NB4 (cell line): Measurements from ENCODE around the gene LZTFL1.

Experiments
- DNase-seq: peaks from one replicate; pipeline ENCODE4 v3.0.0; 2010; ENCODE audit warnings: low read depth
- H3K4me3 ChIP-seq: one replicate; pipeline ENCODE4 v1.5.1; 2011; ENCODE audit warnings: mild to moderate bottlenecking, low read depth, low read length, moderate library complexity
- MYC ChIP-seq: IDR thresholded peaks from 2 replicates; pipeline ENCODE4 v1.6.1; 2011; ENCODE audit warnings: low read depth, low read length
- POLR2A ChIP-seq: IDR thresholded peaks from 2 replicates; pipeline ENCODE4 v1.6.1; 2011; ENCODE audit warnings: mild to moderate bottlenecking; ENCODE audit not compliant: insufficient read length; ENCODE audit errors: extremely low read depth
- TF ChIP-seq, protein P1 (sequence below): IDR thresholded peaks from one replicate; pipeline ENCODE4 v1.5.1; 2012; ENCODE audit warnings: low read depth, low read length
- TF ChIP-seq, protein P2 (sequence below): IDR thresholded peaks from 2 replicates; pipeline ENCODE4 v1.6.1; 2011; ENCODE audit warnings: low read depth, low read length

The LZTFL1 gene

DNA sequence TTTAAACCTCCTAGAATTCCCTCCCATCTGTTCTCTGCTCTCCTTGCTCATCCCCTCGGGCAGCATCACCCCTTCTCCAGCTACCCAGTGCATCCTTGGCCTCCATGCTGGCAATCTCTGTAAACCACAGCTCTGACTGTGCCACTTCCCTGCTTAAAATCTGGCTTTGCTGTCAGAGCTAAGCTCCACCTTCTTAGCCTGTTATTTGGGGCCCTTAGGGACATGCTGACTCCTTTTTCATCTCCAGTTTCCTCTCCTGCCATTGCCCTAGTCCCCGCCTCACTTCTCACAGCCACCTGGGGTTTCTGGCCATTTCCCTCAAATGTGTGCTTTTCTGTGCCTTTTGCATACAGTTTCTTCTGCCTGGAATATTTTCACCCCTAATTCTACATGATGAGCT, 51.3 kb downstream of the LZTFL1 start:
- TF ChIP-seq POLR2A (no peak), MYC (no peak)
- TF ChIP-seq, protein P1, sequence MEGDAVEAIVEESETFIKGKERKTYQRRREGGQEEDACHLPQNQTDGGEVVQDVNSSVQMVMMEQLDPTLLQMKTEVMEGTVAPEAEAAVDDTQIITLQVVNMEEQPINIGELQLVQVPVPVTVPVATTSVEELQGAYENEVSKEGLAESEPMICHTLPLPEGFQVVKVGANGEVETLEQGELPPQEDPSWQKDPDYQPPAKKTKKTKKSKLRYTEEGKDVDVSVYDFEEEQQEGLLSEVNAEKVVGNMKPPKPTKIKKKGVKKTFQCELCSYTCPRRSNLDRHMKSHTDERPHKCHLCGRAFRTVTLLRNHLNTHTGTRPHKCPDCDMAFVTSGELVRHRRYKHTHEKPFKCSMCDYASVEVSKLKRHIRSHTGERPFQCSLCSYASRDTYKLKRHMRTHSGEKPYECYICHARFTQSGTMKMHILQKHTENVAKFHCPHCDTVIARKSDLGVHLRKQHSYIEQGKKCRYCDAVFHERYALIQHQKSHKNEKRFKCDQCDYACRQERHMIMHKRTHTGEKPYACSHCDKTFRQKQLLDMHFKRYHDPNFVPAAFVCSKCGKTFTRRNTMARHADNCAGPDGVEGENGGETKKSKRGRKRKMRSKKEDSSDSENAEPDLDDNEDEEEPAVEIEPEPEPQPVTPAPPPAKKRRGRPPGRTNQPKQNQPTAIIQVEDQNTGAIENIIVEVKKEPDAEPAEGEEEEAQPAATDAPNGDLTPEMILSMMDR: no peak
- TF ChIP-seq, protein P2, sequence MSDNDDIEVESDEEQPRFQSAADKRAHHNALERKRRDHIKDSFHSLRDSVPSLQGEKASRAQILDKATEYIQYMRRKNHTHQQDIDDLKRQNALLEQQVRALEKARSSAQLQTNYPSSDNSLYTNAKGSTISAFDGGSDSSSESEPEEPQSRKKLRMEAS: no peak
- H3K4me3 ChIP-seq: no peak overlapping the region
- no peak for DNase-seq

DNA sequence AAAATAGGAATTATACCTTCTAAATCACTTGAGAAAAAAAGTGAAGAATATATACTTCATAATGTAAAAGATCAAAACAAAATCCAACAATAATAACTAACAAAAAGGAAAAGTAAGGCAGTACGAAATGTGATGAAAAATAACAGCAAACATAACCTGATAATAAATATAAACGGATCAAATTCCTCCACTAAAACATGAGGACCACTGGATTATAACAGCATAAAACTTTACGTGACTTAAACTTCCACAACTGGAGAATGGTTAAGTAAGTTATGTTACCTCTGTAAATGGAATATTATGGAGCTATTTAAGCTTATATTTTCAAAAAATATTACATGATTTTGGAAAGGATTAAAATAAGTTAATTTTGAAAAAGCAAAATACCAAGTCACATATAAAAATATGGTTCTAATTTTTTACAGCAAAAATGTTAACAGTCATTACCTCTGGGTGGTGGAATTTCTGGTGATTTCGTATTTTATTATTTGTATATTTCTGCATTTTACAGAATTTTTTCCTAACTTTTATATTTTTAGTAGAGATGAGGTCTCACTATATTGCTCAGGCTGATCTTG, 52.6 kb downstream of the LZTFL1 start:
- DNase-seq: no peak
- TF ChIP-seq, protein P1: no peak
- TF ChIP-seq, protein P2: no peak
- TF ChIP-seq POLR2A: no peak
- TF ChIP-seq MYC: no peak

DNA sequence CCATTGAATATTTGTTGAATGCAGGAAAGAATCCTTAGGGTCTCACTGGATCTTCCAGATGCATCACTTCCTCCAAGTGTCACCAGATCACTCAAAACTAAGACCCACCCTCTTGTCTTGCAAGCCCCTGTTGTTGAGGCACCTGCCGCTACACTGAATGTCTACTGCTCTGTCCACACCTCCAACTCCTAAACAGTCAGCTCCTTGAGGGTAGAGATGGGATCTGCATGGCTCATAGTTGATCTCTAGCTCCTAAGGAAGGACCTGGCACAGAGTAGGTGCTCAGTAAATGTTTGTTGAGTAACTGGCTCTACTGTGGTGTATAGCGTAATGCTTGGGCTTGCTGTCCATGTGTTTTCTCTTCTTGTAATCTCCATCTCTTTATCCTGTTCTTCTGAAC, 54.4 kb downstream of the LZTFL1 start:
- H3K4me3 ChIP-seq: no peak overlapping the region
- DNase-seq: no peak
- no peak for TF ChIP-seq POLR2A
- TF ChIP-seq, protein P2: no peak
- TF ChIP-seq, protein P1: no peak
- TF ChIP-seq MYC: no peak

More for the DNA sequence above, 52.6 kb downstream of the LZTFL1 start:
- no peak overlapping the region for H3K4me3 ChIP-seq

DNA sequence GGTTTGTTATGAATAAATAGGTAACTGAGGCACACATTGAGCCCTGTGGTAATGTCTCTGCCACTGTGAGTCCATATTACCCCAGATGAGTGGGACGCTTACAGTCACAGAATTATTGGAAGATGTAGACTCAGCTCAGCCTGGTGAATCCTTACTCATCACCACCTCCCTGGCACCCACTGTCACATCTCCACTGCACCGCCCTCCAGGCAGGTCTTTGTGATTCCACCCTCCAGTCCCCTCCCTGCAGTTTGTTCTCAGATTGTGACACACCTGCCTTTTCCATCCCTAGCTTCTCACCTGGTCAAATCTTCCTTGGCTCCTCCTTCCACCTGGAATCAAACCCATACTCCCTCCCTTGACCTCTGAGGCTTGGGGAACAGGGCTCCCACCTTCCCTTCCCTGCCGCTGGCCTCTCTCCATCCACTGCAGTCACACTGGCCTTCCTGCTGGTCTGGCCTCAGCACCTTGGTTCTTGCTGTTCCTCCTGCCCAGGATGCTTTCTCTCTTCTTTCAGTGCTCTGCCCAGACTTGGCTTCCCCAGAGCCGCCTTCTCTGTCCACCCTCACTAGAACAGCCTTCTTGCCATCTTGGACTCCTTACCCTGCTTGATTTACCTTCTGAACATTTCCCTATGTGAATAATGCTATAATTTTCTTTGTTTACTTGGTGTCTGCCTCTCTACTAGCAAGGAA, 55.0 kb downstream of the LZTFL1 start:
- DNase-seq: no peak
- H3K4me3 ChIP-seq: no peak overlapping the region
- TF ChIP-seq MYC: no peak
- TF ChIP-seq, protein P2: no peak
- TF ChIP-seq POLR2A: no peak
- TF ChIP-seq, protein P1: no peak

DNA sequence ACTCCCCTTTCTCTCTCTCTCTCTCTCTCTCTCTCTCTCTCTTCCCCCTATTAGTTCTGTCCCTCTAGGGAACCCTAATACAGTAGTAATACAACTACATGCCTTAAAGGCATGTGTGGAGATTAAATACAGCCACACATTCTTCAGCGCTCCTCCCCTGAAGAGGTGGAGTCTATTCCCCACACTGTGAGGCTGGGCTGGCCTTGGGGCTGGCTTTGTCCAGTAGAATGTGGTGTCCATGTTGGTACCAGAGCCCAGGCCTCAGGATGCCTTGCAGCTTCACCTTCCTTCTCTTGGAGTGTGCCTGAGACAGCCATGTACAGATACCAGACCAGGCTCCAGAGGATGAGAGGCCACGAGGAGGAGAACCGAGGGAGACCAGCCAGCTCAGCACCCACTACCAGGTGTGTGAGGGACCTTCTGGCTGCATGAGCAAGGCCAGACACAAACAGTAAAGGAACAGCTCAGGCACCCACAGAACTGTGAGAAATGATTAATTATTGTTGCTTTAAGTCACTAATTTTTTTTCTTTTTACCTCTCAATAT, 56.2 kb downstream of the LZTFL1 start:
- DNase-seq: no peak
- TF ChIP-seq POLR2A (no peak), MYC (no peak)
- TF ChIP-seq, protein P2: no peak
- TF ChIP-seq, protein P1: no peak
- H3K4me3 ChIP-seq: no peak overlapping the region
